Mucosa of descending colon (tissue), 3 donors: ENCODE results near the gene CDC42EP4. TPM values are rescaled to one million over a fixed set of nuclear protein-coding genes. Genes with fewer than 3 reads are reported as not detected.

Experiments used
- ATAC-seq: fragments of 200-7000 bp; cut with Tn5 transposase; one replicate; pipeline ENCODE4 v1.9.1; 2020; ENCODE audit warnings: mild to moderate bottlenecking, moderate library complexity
- DNase-seq, 3 donors: peaks; one replicate each; pipeline ENCODE4 v3.0.0-alpha.2; 2020
- H3K36me3 ChIP-seq: fragments of 200-600 bp; one replicate; pipeline ENCODE4 v1.8.0; 2021; ENCODE audit warnings: low read depth, mild to moderate bottlenecking
- H3K4me1 ChIP-seq: fragments of 200-600 bp; one replicate; pipeline ENCODE4 v1.8.0; 2021; ENCODE audit warnings: low read depth, mild to moderate bottlenecking
- H3K4me3 ChIP-seq: fragments of 200-600 bp; one replicate; pipeline ENCODE4 v1.8.0; 2021; ENCODE audit warnings: mild to moderate bottlenecking
- H3K9me3 ChIP-seq: fragments of 200-600 bp; one replicate; pipeline ENCODE4 v1.8.0; 2021; ENCODE audit warnings: mild to moderate bottlenecking
- CTCF ChIP-seq: fragments of 200-600 bp; IDR thresholded peaks from one replicate; pipeline ENCODE4 v1.8.0; 2022; ENCODE audit warnings: antibody characterized with exemption, mild to moderate bottlenecking
- intact Hi-C, 2 donors: fragments of 100-400 bp; cut with DNase I in 1 of 2; cut with micrococcal nuclease in 1 of 2; formaldehyde crosslinking; loops; one replicate each; pipeline versions ENCODE4 v1.11.0 to v1.11.1; 2022; cut with DNase I, micrococcal nuclease
- total RNA-seq, 3 donors: library from RNA; stranded (reverse); fragmentation: NEBNext Ultra II Directional in 2 of 3; extraction: Animal tissue kit (Norgen Biotek cat#: 25700) in 2 of 3; gene quantifications; one replicate each; pipeline versions ENCODE4 v1.2.1 to v1.2.4, GENCODE V29; 2021 to 2023
- donor health status: DM: no; HTN: no; CAD: no; lungs with moderate emphysema.
- donor health status: DM: no; HTN: no; CAD: no.
- donor health status: DM: no; HTN: yes; CAD: no.

CDC42EP4 gene
- total RNA-seq, 3 donors from 2014 or later: 54.6 to 95.2 (median 75.9) TPM

GRCh38 chr17:73304971-73305812 is 6.6 kb downstream of the CDC42EP4 start:
- intact Hi-C loops: no loop called here
- H3K4me1 ChIP-seq: peaks cover 60% of the 10 kb centered on the region
- ATAC-seq (peak; percentile 62), DNase-seq (peak; percentile 65 to 79 (median 74))
- no peaks in the 10 kb centered on the region for H3K36me3 ChIP-seq
- H3K4me3 ChIP-seq: no peak overlapping the region
- H3K9me3 ChIP-seq: no peaks in the 10 kb centered on the region
- TF ChIP-seq CTCF: no peak

GRCh38 chr17:73304438-73304837 is 7.4 kb downstream of the CDC42EP4 start:
- no peak for TF ChIP-seq CTCF
- no peak overlapping the region for H3K4me3 ChIP-seq
- no peaks in the 10 kb centered on the region for H3K9me3 ChIP-seq
- DNase-seq (no peak), ATAC-seq (no peak)
- no peaks in the 10 kb centered on the region for H3K36me3 ChIP-seq
- peaks cover 58% of the 10 kb centered on the region for H3K4me1 ChIP-seq
- intact Hi-C loops: no loop called here

GRCh38 chr17:73302189-73302588 is 9.6 kb downstream of the CDC42EP4 start:
- intact Hi-C loops: no loop called here
- Histone ChIP-seq H3K36me3 (no peaks in the 10 kb centered on the region), H3K4me3 (no peak overlapping the region), H3K9me3 (no peaks in the 10 kb centered on the region), H3K4me1 (peaks cover 37% of the 10 kb centered on the region)
- DNase-seq (no peak), ATAC-seq (no peak)
- TF ChIP-seq CTCF: no peak

- H3K9me3 ChIP-seq: no peaks in the 10 kb centered on the region
- no peak for TF ChIP-seq CTCF
- peaks cover 32% of the 10 kb centered on the region for H3K4me1 ChIP-seq
- ATAC-seq (no peak), DNase-seq (no peak)
- no peaks in the 10 kb centered on the region for H3K36me3 ChIP-seq
- intact Hi-C loops: no loop called here
- H3K4me3 ChIP-seq: no peak overlapping the region
Measured at GRCh38 chr17:73301369-73301768, 10.4 kb downstream of the CDC42EP4 start.

- intact Hi-C loops: no loop called here
- Histone ChIP-seq H3K4me3 (no peak overlapping the region), H3K9me3 (no peaks in the 10 kb centered on the region), H3K4me1 (peaks cover 22% of the 10 kb centered on the region), H3K36me3 (no peaks in the 10 kb centered on the region)
- no peak for TF ChIP-seq CTCF
- no peak for DNase-seq
- no peak for ATAC-seq
Measured at GRCh38 chr17:73300392-73300791, 11.4 kb downstream of the CDC42EP4 start.
